H9 (cell line): ENCODE measurements around the gene B4GALNT1. TPM values are rescaled to one million over a fixed set of nuclear protein-coding genes. Genes with fewer than 3 reads are reported as not detected.

Experiments
- DNase-seq: peaks from one replicate; pipeline ENCODE4 v3.0.0-alpha.2; 2017
- H2AFZ ChIP-seq: one replicate; pipeline ENCODE4 v1.6.1; 2013; ENCODE audit warnings: mild to moderate bottlenecking, low read length, control low read depth, moderate library complexity
- H2AK5ac ChIP-seq: 2 replicates; pipeline ENCODE4 v1.6.1; 2013; ENCODE audit warnings: low read length, control low read depth, mixed read lengths; ENCODE audit not compliant: insufficient read length
- H2BK120ac ChIP-seq: one replicate; pipeline ENCODE4 v1.6.1; 2013; ENCODE audit warnings: low read depth, mild to moderate bottlenecking, low read length, control low read depth, inconsistent platforms; ENCODE audit not compliant: poor library complexity, severe bottlenecking
- H2BK12ac ChIP-seq: 2 replicates; pipeline ENCODE4 v1.6.1; 2013; ENCODE audit warnings: low read length, control low read depth, mixed read lengths, low read depth; ENCODE audit not compliant: insufficient read length
- H2BK15ac ChIP-seq: 2 replicates; pipeline ENCODE4 v1.6.1; 2013; ENCODE audit warnings: low read depth, low read length, control low read depth
- H2BK20ac ChIP-seq: one replicate; pipeline ENCODE4 v1.6.1; 2013; ENCODE audit warnings: low read depth, mild to moderate bottlenecking, low read length, control low read depth, inconsistent platforms; ENCODE audit not compliant: poor library complexity, severe bottlenecking
- H2BK5ac ChIP-seq: 2 replicates; pipeline ENCODE4 v1.6.1; 2013; ENCODE audit warnings: low read length, control low read depth, mixed read lengths; ENCODE audit not compliant: insufficient read length
- H3K14ac ChIP-seq: 2 replicates; pipeline ENCODE4 v1.6.1; 2013; ENCODE audit warnings: low read length, control low read depth; ENCODE audit not compliant: insufficient read depth
- H3K18ac ChIP-seq: 2 replicates; pipeline ENCODE4 v1.6.1; 2013; ENCODE audit warnings: low read depth, mild to moderate bottlenecking, mixed read lengths, low read length, control low read depth; ENCODE audit not compliant: insufficient read length
- H3K23ac ChIP-seq: 2 replicates; pipeline ENCODE4 v1.6.1; 2013; ENCODE audit warnings: low read length, control low read depth, mixed read lengths, low read depth; ENCODE audit not compliant: insufficient read length
- H3K23me2 ChIP-seq: 2 replicates; pipeline ENCODE4 v1.6.1; 2013; ENCODE audit warnings: low read depth, mild to moderate bottlenecking, mixed read lengths, low read length, control low read depth; ENCODE audit not compliant: insufficient read length, poor library complexity, severe bottlenecking
- H3K27ac ChIP-seq: 2 replicates; pipeline ENCODE4 v1.5.1; 2013; ENCODE audit warnings: low read length, control low read depth, mixed read lengths, low read depth; ENCODE audit not compliant: insufficient read length
- H3K27me3 ChIP-seq: 2 replicates; pipeline ENCODE4 v1.6.1; 2013; ENCODE audit warnings: low read length, control low read depth, inconsistent platforms; ENCODE audit not compliant: insufficient read depth
- H3K4ac ChIP-seq: 2 replicates; pipeline ENCODE4 v1.6.1; 2013; ENCODE audit warnings: low read depth, mild to moderate bottlenecking, control low read depth, inconsistent platforms, low read length, moderate library complexity
- H3K4me1 ChIP-seq: 2 replicates; pipeline ENCODE4 v1.6.1; 2013; ENCODE audit warnings: low read length, control low read depth, inconsistent platforms; ENCODE audit not compliant: insufficient read depth
- H3K4me2 ChIP-seq: 2 replicates; pipeline ENCODE4 v1.6.1; 2013; ENCODE audit warnings: low read length, control low read depth, mixed read lengths; ENCODE audit not compliant: insufficient read length, insufficient read depth
- H3K56ac ChIP-seq: 2 replicates; pipeline ENCODE4 v1.6.1; 2013; ENCODE audit warnings: low read depth, mild to moderate bottlenecking, mixed read lengths, low read length, control low read depth; ENCODE audit not compliant: insufficient read length
- H3K79me1 ChIP-seq: 2 replicates; pipeline ENCODE4 v1.6.1; 2013; ENCODE audit warnings: low read depth, mild to moderate bottlenecking, moderate library complexity, low read length, control low read depth, inconsistent platforms; ENCODE audit not compliant: insufficient read depth, poor library complexity, severe bottlenecking
- H3K79me2 ChIP-seq: 2 replicates; pipeline ENCODE4 v1.6.1; 2013; ENCODE audit warnings: low read length, control low read depth, inconsistent platforms; ENCODE audit not compliant: insufficient read depth
- H3K9ac ChIP-seq: 2 replicates; pipeline ENCODE4 v1.6.1; 2013; ENCODE audit warnings: low read length, control low read depth, mixed read lengths; ENCODE audit not compliant: insufficient read length; ENCODE audit errors: extremely low read depth
- H3K9me3 ChIP-seq: one replicate; pipeline ENCODE4 v1.6.1; 2013; ENCODE audit warnings: low read depth, low read length, inconsistent platforms; ENCODE audit not compliant: control insufficient read depth
- H3T11ph ChIP-seq: one replicate; pipeline ENCODE4 v1.6.1; 2013; ENCODE audit warnings: mild to moderate bottlenecking, low read length, control low read depth, inconsistent platforms
- H4K20me1 ChIP-seq: one replicate; pipeline ENCODE4 v1.6.1; 2013; ENCODE audit not compliant: control insufficient read depth, insufficient read length, insufficient read depth
- H4K5ac ChIP-seq: 2 replicates; pipeline ENCODE4 v1.6.1; 2013; ENCODE audit warnings: low read depth, mild to moderate bottlenecking, mixed read lengths, low read length, control low read depth; ENCODE audit not compliant: insufficient read length
- H4K8ac ChIP-seq: replicated peaks from 2 replicates; pipeline ENCODE4 v1.6.1; 2013; ENCODE audit warnings: low read length, control low read depth, mixed read lengths, low read depth; ENCODE audit not compliant: insufficient read length
- H4K91ac ChIP-seq: 2 replicates; pipeline ENCODE4 v1.6.1; 2013; ENCODE audit warnings: low read depth, mild to moderate bottlenecking, moderate library complexity, mixed read lengths, low read length, control low read depth; ENCODE audit not compliant: insufficient read length
- H3K27ac Mint-ChIP-seq, 3 experiments: 2 replicates in 2 of 3; 3 replicates in 1 of 3; pipeline ENCODE4 v1.8.0; 2020 to 2021; ENCODE audit warnings: mixed read lengths in 3 of 3, mild to moderate bottlenecking in 1 of 3, moderate library complexity in 1 of 3
- H3K27me3 Mint-ChIP-seq: 2 replicates; pipeline ENCODE4 v1.8.0; 2021; ENCODE audit warnings: low read depth, mild to moderate bottlenecking, moderate library complexity, mixed read lengths
- H3K36me3 Mint-ChIP-seq, 3 experiments: 2 replicates in 2 of 3; 3 replicates in 1 of 3; pipeline ENCODE4 v1.8.0; 2020 to 2021; ENCODE audit warnings: low read depth in 3 of 3, mixed read lengths in 3 of 3; ENCODE audit not compliant: insufficient read depth in 1 of 3
- H3K4me1 Mint-ChIP-seq, 2 experiments: 2 replicates each; pipeline ENCODE4 v1.8.0; 2020; ENCODE audit warnings: mixed read lengths in 2 of 2
- H3K4me3 Mint-ChIP-seq, 2 experiments: 2 replicates in 1 of 2; 3 replicates in 1 of 2; pipeline ENCODE4 v1.8.0; 2020 to 2021; ENCODE audit warnings: mild to moderate bottlenecking in 2 of 2, mixed read lengths in 2 of 2, moderate library complexity in 1 of 2
- H3K9me3 Mint-ChIP-seq, 2 experiments: 2 replicates in 1 of 2; 3 replicates in 1 of 2; pipeline ENCODE4 v1.8.0; 2020; ENCODE audit warnings: mild to moderate bottlenecking in 2 of 2, mixed read lengths in 2 of 2, moderate library complexity in 1 of 2
- WGBS: extraction: QIAGEN DNeasy Blood & Tissue Kit; methylation state at CpG from one replicate; pipeline ENCODE4 v1.1.7; 2013; ENCODE audit warnings: missing lambda C conversion rate, low lambda C conversion rate, mixed read lengths; ENCODE audit not compliant: insufficient read length; ENCODE audit errors: extremely low coverage; 5-methylcytosine and 5-hydroxymethylcytosine counted together
- total RNA-seq: library from RNA; stranded (reverse); gene quantifications from 2 replicates; pipeline ENCODE4 v1.2.1, GENCODE V29; 2021
- TF ChIP-seq, protein P1 (sequence below): fragments of 200-600 bp; sonication (generic); conservative IDR thresholded peaks from 3 replicates; pipeline ENCODE4 v1.8.0; 2021; ENCODE audit warnings: antibody characterized with exemption, mild to moderate bottlenecking

The B4GALNT1 gene
- total RNA-seq, 1 experiment from 2014 or later = 2.3 TPM

DNA sequence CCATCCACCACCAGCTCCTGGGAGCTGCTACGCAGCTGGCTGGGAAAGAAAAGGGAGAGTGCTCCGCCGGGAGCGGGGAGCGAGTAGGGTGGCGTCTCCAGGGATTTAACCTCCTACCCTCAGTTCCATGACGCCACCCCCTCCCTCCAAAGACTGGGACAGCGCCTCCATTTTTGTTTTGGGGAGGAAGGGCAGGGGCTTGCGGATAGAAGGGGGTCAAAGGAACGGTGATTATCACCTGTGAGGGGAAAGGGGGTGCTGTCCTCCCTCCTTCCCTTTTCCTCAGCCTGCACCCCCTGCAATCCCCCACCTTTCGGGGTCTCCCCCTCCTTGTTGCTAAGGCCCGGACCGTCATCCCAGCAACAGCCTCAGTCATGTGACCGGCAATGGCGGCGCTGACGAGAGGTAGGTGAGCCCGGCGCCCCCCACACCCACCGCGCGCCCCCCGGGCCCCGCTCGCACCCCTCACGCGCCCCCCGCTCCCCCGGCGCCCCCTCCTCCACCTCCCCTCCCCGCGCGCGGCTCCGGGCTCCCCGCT, 28.5 kb downstream of the B4GALNT1 start, which contains the start of gene DTX3:
TSS of gene DTX3 (plus strand) at position 371 of the 538 bp plus-strand sequence. CDS start 1,694 bp downstream, outside the sequence.
- no peaks in the 10 kb centered on the region for H3K27me3 Mint-ChIP-seq
- Histone ChIP-seq H2BK5ac (no peak within 1 kb of the TSS), H3K27ac (no peak within 1 kb of the TSS), H3K27me3 (no peaks in the 10 kb centered on the region), H2BK120ac (no peak within 1 kb of the TSS), H2AK5ac (no peak within 1 kb of the TSS), H3T11ph (no peak within 1 kb of the TSS), H3K14ac (peak within 1 kb of the TSS; percentile 99), H3K56ac (no peak within 1 kb of the TSS), H4K20me1 (no peaks in the 10 kb centered on the region), H3K9me3 (no peaks in the 10 kb centered on the region), H3K4ac (no peak within 1 kb of the TSS), H2BK15ac (no peak within 1 kb of the TSS), H4K8ac (no peak within 1 kb of the TSS), H3K9ac (peak within 1 kb of the TSS; percentile 66), H3K79me1 (no peaks in the 10 kb centered on the region), H3K23ac (no peak within 1 kb of the TSS), H4K5ac (peak within 1 kb of the TSS; percentile 63), H3K18ac (peak within 1 kb of the TSS; percentile 94), H3K23me2 (peaks cover 17% of the 10 kb centered on the region), H4K91ac (no peak within 1 kb of the TSS), H3K4me1 (peaks cover 3% of the 10 kb centered on the region), H2AFZ (no peak within 1 kb of the TSS), H3K4me2 (peak within 1 kb of the TSS; percentile 89), H2BK12ac (peak within 1 kb of the TSS; percentile 30), H3K79me2 (no peaks in the 10 kb centered on the region), H2BK20ac (peak within 1 kb of the TSS; percentile 32)
- H3K4me3 Mint-ChIP-seq = peak within 1 kb of the TSS; percentile 90
- peaks cover 31 to 34% of the 10 kb centered on the region in 2 experiments for H3K4me1 Mint-ChIP-seq
- peak; percentile 68 for DNase-seq
- TF ChIP-seq, protein P1, sequence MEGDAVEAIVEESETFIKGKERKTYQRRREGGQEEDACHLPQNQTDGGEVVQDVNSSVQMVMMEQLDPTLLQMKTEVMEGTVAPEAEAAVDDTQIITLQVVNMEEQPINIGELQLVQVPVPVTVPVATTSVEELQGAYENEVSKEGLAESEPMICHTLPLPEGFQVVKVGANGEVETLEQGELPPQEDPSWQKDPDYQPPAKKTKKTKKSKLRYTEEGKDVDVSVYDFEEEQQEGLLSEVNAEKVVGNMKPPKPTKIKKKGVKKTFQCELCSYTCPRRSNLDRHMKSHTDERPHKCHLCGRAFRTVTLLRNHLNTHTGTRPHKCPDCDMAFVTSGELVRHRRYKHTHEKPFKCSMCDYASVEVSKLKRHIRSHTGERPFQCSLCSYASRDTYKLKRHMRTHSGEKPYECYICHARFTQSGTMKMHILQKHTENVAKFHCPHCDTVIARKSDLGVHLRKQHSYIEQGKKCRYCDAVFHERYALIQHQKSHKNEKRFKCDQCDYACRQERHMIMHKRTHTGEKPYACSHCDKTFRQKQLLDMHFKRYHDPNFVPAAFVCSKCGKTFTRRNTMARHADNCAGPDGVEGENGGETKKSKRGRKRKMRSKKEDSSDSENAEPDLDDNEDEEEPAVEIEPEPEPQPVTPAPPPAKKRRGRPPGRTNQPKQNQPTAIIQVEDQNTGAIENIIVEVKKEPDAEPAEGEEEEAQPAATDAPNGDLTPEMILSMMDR = no peak
- H3K27ac Mint-ChIP-seq = peak within 1 kb of the TSS; percentile 94 to 98 (median 97)
- peaks cover 9 to 57% (median 36%) of the 10 kb centered on the region in 3 experiments for H3K36me3 Mint-ChIP-seq
- H3K9me3 Mint-ChIP-seq = no peaks in the 10 kb centered on the region; a peak in 1 of 5 replicates
- WGBS = no CpG with 5 or more reads among the region's 36 CpGs
